GM18526 (cell line): ENCODE data around the gene MYO15A.

Source experiments
- POLR2A ChIP-seq: IDR thresholded peaks from 3 replicates; pipeline ENCODE4 v1.6.1; 2011; ENCODE audit not compliant: insufficient read length; ENCODE audit errors: extremely low read depth

MYO15A gene

DNA sequence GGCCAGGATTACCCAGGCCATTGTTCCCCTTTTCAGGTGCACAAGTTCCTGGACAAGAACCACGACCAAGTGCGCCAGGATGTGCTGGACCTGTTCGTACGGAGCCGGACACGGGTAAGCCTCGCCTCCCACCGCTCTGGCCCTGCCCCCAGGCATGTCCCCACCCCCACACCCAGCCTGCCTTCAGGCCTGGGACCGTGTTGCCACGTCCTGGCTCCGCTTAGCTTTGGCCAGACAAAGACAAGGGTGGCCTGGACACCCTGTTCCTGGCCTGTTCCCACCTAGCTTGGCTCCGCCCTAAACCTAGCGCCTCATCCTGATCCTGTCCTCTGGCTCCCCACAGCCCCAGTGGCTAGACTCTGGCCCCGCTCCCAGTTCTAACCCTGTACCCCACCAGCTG is 30.9 kb downstream of the MYO15A start:
- TF ChIP-seq POLR2A, result no peak

DNA sequence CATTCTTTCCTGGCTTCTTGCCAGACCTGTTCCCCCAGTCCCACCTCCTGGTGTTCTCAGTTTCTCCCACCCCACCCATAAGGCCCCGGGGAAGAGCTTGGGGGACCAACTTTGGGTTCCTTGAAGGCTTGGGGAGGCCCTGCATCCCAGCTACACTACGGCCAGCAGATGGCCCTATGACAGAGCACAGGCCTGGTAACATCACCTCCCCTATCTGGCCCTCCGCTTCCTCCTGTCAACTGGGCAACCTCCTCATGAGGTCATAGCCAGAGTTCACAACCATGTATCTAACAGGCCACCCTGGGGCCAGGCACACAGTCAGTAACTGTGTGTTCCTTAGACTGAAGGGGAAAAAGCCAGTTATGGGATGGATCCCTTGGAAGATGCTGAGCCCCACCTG is 31.4 kb downstream of the MYO15A start:
- TF ChIP-seq POLR2A, result no peak

DNA sequence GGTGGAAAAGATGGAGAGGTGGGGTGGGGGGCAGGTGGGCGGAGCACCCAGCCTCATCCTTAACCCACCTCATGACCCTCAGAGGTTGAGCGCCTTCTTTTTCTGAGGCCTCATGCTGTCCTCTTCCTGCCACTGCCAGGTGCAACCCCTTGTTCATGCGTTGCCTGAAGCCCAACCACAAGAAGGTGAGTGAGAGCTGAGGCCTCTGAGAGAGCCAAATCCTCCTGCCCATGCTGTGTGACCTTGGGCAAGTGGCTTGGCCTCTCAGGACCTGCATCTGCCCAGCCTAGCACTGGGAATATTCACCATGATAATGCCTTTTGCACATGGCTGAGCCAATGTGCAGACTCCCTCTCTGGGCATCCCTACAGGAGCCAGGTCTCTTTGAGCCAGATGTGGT is 32.1 kb downstream of the MYO15A start:
- TF ChIP-seq POLR2A, result no peak

DNA sequence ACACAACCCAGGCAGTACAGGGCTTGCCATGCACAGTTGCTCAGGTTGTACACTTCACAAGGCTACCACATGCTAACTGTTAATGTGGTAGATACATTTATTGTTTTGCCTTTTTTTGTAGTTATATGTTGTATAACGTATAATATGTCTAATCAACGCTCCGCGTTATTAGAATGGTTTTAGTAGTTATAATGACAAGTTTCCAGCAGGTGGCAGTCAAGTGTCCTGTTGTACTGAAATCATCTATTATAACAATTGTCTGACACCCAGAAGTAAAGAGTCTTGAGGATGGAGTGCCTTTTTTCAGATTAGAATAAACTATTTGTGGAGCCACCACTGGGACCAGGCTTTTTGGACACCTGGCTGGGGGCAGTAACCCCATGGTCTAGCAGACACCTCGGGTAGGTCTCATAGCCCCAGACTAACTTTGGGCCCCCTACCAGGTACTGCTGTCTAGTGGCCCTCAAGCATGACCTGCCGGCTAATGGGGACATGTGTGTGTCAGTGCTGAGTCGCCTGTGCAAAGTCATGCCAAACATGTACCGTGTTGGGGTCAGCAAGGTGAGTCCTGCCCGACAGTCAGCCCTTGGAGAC is 32.8 kb downstream of the MYO15A start:
- TF ChIP-seq POLR2A, result no peak

DNA sequence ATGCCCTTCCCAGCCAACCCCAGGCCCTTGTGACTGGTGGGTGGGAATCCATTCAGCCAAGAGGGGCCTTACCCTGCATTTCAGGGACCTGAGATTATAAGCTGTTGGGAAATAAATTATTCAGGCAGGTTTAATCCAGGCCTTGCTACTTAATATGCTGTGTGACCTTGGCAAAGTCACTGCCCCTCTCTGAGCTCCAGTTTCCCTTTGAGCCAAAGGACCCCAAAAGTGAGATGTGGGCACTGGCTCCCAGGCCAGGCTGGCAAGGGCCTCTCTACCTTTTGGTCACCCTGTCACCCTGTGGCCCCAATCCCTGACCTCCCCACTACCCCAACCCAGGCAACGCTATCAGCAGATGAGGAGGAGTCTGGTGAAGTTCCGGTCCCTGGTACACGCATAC is 33.9 kb downstream of the MYO15A start:
- TF ChIP-seq POLR2A, result no peak

DNA sequence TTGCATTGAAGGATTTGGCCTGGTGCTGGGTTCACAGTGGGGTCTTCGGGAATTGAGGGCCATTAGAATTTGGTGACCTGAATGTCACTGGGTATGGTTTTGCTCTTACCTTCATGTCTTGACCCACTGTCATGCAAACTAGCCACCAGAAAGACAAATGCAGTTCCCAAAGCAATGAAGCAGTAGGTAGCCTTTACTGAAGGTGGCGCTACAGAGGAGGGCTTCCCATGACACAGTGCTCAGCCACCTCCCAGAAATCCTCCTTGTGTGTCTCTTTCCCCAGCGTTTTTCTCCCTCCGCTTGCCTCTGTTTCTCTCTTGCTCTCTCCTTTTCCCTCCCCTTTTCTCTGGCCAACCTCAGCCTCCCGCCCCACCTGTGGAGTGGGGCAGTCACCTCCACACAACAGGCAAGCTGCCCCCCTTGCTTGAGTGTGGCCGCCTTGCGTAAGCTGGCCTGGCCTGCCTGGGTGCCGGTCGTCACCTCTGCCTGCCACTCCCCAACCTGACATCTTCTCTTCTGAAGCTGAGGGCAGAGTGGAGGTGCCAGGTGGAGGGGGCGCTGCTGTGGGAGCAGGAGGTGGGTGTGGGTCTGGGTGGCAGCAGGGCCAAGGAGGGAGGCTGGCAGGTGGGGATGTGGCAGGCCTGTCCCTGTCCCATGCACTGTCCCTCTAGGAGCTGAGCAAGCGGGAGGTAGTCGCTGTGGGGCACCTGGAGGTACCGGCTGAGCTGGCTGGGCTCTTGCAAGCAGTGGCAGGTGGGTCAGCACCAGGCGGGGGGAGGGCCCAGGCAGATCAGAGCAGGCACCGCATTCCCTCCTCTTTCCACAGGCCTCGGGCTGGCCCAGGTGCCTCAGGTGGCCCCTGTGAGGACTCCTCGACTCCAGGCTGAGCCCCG is 34.7 kb downstream of the MYO15A start:
- no peak for TF ChIP-seq POLR2A

DNA sequence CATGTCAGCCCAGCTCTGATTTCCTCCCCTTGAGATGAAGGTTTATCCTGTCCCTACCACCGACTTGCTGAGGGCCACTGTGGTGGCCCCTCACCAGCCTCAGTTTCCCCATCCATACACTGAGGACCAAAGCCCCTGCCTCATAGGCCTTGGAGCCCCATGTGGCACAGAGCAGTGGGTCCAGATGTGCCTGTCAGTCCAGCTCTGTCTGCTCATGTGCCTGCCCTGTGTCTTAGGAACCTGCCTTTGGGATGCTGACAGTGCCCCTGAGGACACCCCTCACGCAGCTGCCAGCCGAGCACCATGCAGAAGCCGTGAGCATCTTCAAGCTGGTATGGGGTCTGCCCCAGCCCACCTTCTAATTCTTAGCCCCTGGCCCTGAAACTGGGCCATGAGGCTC is 35.7 kb downstream of the MYO15A start:
- no peak for TF ChIP-seq POLR2A

DNA sequence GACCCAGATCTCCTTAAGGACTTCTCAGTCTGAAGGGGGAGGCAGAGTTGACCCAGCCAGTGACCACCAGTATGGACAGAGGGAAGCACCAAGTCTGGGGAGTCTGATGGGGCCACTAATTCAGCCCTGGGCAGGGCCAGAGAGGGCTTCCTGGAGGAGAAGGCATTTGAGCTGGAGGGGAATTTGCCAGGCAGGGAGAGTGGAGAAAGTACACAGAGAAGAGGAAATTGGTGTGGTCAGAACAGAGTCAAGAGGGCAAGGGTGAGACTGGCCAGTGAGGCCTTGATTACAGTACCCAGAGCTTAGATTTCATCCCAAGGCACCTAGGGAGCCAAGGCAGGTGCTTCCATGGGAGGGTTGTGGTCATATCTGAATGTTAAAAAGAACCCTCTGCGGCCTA is 36.3 kb downstream of the MYO15A start:
- no peak for TF ChIP-seq POLR2A

DNA sequence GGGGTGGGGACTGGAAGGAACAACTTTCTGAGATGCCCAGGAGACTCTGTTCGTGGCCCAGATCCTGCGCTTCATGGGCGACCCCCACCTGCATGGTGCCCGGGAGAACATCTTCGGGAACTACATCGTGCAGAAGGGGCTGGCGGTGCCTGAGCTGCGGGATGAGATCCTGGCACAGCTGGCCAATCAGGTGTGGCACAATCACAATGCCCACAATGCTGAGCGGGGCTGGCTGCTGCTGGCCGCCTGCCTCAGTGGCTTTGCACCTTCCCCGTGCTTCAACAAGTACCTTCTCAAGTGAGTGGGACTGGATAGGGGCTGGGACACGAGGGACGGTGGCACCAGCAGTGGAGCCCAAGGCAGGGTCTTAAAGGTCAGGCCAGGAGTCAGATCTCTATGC is 37.3 kb downstream of the MYO15A start:
- no peak for TF ChIP-seq POLR2A

DNA sequence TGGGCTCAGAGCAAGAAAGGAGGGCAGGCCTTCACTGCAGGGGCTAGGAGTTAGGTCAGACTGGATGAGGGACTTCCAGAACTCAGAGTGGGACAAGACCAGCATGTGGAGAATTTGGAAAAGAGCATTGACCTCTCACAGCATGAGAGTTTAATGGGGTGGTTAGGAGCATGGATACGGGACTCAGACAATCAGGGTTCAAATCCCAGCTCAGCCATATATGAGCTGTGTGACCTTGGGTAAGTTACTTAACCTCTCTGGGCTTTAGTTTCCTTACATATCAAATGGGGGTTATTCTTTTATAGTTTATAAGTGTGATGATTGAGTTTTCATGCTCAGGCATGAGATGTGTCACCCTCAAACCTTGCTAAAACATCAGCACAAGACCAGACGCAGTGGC is 37.7 kb downstream of the MYO15A start:
- no peak for TF ChIP-seq POLR2A

DNA sequence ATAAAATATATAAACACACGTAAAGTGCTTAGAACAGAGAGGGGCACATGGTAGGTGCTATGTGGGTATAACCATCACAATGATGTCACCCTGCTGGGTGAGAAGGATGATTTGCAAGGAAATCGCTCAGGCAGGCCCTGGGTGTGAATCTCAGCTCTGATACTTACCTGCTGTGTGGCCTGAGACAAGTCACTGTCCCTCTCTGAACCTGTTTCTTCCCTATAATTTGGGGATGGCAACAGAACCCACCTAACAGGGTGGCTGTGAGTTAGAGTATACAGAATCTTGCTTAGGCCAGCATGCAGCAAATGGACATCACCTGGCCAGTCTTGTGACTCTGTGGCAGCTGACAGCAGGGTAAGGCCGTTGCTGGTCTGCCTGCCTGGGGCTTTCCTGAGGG is 38.4 kb downstream of the MYO15A start:
- no peak for TF ChIP-seq POLR2A

DNA sequence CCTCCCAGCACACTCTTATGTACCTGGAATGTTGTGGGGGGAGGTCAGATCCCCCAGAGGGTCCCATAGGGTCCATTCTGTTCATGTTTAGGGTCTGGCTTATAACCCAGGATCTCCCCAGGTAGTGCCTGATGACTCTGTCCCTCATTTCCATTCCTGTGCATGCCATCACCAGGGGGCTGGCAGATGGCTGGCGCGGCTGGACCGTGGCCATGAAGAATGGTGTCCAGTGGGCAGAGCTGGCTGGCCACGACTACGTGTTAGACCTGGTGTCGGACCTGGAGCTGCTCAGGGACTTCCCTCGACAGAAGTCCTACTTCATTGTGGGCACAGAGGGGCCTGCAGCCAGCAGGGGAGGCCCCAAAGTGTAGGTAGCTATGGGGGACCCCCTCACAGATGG is 40.0 kb downstream of the MYO15A start:
- TF ChIP-seq POLR2A, result no peak

DNA sequence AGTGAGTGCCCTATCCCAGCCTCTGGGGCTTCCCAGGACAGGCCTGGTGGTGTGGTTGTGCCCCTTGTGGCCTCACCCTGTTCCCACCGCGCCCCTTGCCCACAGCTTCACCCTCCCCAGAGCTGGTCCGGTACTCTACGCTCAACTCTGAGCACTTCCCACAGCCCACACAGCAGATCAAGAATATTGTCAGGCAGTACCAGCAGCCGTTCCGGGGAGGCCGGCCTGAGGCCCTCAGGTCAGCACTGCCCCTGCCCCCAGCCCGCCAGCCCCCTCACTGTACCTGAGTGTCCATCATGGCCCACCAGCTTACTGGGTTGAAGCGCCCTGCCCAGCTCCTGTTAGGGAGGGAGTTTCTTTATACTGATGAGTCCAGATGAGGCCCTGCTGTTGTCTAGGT is 42.7 kb downstream of the MYO15A start:
- no peak for TF ChIP-seq POLR2A

DNA sequence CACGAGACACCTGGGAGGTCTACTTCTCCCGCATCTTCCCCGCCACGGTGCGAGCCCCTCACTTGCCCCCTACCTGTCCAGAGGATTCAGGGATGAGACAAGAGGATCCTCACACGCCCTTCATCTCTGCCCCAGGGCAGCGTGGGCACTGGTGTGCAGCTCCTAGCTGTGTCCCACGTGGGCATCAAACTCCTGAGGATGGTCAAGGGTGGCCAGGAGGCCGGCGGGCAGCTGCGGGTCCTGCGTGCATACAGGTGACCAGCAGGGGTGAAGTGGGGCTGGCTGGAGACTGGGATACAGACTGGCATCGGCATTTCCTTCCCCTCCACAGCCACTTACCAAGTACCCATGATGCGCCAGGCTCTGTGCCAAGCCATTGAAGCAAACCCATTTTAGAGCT is 46.6 kb downstream of the MYO15A start:
- TF ChIP-seq POLR2A, result no peak

DNA sequence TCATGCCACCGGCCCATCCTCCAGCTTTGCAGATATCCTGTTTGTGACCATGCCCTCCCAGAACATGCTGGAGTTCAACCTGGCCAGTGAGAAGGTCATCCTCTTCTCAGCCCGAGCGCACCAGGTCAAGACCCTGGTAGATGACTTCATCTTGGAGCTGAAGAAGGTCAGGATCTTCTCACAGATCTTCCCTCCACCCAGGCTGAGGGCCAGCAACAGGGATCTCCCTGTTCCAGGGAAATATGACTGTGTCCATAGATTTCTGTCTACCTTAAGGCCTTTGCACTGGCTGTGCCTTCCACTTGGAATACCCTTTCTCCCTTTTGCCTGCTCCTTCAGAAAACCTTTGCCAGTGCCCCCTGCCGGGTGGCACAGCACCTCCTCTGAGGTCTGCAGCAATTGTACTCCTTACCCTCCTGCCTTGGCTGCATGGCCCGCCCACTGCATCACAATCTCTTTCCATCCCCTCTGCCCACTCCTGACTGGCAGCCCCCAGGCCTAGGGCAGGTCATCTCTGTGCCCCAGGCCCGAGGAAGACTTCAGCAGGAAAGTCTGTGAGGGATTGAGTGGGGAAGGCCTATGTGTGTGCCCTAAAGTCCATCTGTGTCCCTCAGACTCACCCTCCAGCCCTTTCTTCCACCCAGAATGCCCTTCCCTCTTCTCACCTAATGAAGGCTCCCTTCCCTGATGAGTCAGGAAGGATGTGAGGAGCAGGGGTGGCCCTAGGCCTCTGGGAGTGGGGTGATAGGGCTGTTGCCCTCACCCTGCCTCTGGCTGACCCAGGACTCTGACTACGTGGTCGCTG is 47.8 kb downstream of the MYO15A start:
- TF ChIP-seq POLR2A, result no peak

DNA sequence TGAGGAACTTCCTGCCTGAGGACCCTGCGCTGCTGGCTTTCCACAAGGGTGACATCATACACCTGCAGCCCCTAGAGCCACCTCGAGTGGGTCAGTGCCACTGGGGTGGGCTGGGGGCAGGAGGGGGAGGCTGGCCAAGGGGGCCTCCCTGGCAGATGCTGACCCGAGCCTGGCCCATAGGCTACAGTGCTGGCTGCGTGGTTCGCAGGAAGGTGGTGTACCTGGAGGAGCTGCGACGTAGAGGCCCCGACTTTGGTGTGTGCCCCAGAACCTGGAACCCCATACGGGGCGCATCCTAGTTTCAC is 48.4 kb downstream of the MYO15A start:
- no peak for TF ChIP-seq POLR2A

DNA sequence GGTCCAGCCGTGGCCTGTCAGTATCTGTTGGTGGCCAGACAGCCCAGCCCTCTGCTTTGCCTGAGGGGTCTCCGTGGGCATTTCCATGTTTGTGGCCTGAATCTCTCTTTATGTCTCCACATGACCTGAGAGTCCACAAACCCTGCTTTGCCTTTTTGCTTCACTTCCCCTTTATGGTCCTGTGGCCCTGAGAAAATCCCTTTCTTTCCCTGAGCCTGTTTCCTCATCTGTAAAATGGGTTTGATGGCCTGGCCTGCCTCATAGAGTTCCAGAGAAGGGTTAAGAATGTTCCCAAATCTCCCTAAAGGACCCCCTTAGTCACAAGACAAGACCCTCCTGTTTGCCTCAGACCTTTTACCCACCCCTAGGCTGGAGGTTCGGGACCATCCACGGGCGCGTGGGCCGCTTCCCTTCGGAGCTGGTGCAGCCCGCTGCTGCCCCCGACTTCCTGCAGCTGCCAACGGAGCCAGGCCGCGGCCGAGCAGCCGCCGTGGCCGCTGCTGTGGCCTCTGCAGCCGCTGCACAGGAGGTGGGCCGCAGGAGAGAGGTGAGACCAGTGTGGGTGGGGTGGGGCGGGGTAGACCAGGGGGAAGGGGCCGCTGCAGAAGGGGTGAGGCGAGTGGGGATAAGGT is 48.9 kb downstream of the MYO15A start:
- no peak for TF ChIP-seq POLR2A
